Smooth muscle cell (in vitro differentiated cells): ENCODE measurements around the gene RTTN. TPM values are rescaled to one million over a fixed set of nuclear protein-coding genes. Genes with fewer than 3 reads are reported as not detected.
"Not testable (repeated sequence)": the region's sequence is repeated elsewhere in the genome, so short reads cannot be mapped to it uniquely, and the experiment has no call there.

Experiments
- DNase-seq: peaks from one replicate; lab custom pipeline; 2025; ENCODE audit not compliant: unreplicated experiment; lab: John Stamatoyannopoulos, UW
- H2AFZ ChIP-seq: fragments of 200-600 bp; sonication (generic); 2 replicates; pipeline ENCODE4 v1.6.0; 2016; ENCODE audit warnings: antibody characterized with exemption, low read depth, mild to moderate bottlenecking
- H3F3A ChIP-seq: fragments of 200-600 bp; sonication (generic); 2 replicates; pipeline ENCODE4 v1.6.0; 2017; ENCODE audit warnings: antibody characterized with exemption, low read depth
- H3K27ac ChIP-seq: fragments of 200-600 bp; sonication (generic); 2 replicates; pipeline ENCODE4 v1.5.1; 2016; ENCODE audit warnings: low read depth, mild to moderate bottlenecking
- H3K27me3 ChIP-seq: fragments of 200-600 bp; sonication (generic); 2 replicates; pipeline ENCODE4 v1.6.1; 2016; ENCODE audit warnings: low read depth, mild to moderate bottlenecking
- H3K36me3 ChIP-seq: fragments of 200-600 bp; sonication (generic); 2 replicates; pipeline ENCODE4 v1.5.1; 2016; ENCODE audit warnings: low read depth
- H3K4me1 ChIP-seq: fragments of 200-600 bp; sonication (generic); 2 replicates; pipeline ENCODE4 v1.5.1; 2016; ENCODE audit warnings: low read depth
- H3K4me2 ChIP-seq: fragments of 200-600 bp; sonication (generic); 2 replicates; pipeline ENCODE4 v1.6.0; 2016; ENCODE audit warnings: mild to moderate bottlenecking
- H3K4me3 ChIP-seq: fragments of 200-600 bp; sonication (generic); 2 replicates; pipeline ENCODE4 v1.5.1; 2016; ENCODE audit warnings: mild to moderate bottlenecking
- H3K79me2 ChIP-seq: fragments of 200-600 bp; sonication (generic); 2 replicates; pipeline ENCODE4 v1.6.0; 2016; ENCODE audit warnings: low read depth, mild to moderate bottlenecking
- H3K9ac ChIP-seq: fragments of 200-600 bp; sonication (generic); 2 replicates; pipeline ENCODE4 v1.6.0; 2016; ENCODE audit warnings: low read depth
- H3K9me3 ChIP-seq: fragments of 200-600 bp; sonication (generic); replicated peaks from 2 replicates; pipeline ENCODE4 v1.5.1; 2016; ENCODE audit warnings: low read depth
- H4K20me1 ChIP-seq: fragments of 200-600 bp; sonication (generic); 2 replicates; pipeline ENCODE4 v1.6.0; 2016; ENCODE audit warnings: low read depth
- WGBS: methylation state at CpG from one replicate; pipeline ENCODE4 v1.1.7; 2016; ENCODE audit warnings: low lambda C conversion rate; 5-methylcytosine and 5-hydroxymethylcytosine counted together
- polyA plus RNA-seq: library from polyadenylated mRNA; unstranded; fragments of >200 nt; fragmentation: Nextera tagmentation; extraction: Ambion mirVana; gene quantifications from 2 replicates; pipeline ENCODE4 v1.2.1, GENCODE V29; 2016
- total RNA-seq: library from RNA; depleted of rRNA; stranded (reverse); fragments of >200 nt; gene quantifications from 2 replicates; pipeline ENCODE4 v1.2.3, GENCODE V29; 2014
- TF ChIP-seq, protein P1 (sequence below): fragments of 200-600 bp; sonication (generic); IDR thresholded peaks from 2 replicates; pipeline ENCODE4 v1.5.1; 2017; ENCODE audit warnings: borderline replicate concordance, mild to moderate bottlenecking, antibody characterized with exemption; ENCODE audit not compliant: insufficient read depth, poor library complexity, severe bottlenecking

Gene RTTN
- total and polyA plus RNA-seq, 2 experiments from 2014 or later, result 3.6 to 17.3 TPM

- Histone ChIP-seq H3K9ac (no peak overlapping the region), H3F3A (no peaks in the 10 kb centered on the region), H3K36me3 (no peaks in the 10 kb centered on the region), H3K27me3 (no peaks in the 10 kb centered on the region), H2AFZ (peak overlapping the region; percentile 61), H3K4me1 (no peaks in the 10 kb centered on the region), H3K9me3 (no peaks in the 10 kb centered on the region), H3K79me2 (no peaks in the 10 kb centered on the region), H3K4me3 (no peak overlapping the region), H3K4me2 (no peak overlapping the region), H4K20me1 (no peaks in the 10 kb centered on the region), H3K27ac (no peak overlapping the region)
- TF ChIP-seq, protein P1, sequence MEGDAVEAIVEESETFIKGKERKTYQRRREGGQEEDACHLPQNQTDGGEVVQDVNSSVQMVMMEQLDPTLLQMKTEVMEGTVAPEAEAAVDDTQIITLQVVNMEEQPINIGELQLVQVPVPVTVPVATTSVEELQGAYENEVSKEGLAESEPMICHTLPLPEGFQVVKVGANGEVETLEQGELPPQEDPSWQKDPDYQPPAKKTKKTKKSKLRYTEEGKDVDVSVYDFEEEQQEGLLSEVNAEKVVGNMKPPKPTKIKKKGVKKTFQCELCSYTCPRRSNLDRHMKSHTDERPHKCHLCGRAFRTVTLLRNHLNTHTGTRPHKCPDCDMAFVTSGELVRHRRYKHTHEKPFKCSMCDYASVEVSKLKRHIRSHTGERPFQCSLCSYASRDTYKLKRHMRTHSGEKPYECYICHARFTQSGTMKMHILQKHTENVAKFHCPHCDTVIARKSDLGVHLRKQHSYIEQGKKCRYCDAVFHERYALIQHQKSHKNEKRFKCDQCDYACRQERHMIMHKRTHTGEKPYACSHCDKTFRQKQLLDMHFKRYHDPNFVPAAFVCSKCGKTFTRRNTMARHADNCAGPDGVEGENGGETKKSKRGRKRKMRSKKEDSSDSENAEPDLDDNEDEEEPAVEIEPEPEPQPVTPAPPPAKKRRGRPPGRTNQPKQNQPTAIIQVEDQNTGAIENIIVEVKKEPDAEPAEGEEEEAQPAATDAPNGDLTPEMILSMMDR, result no peak
- 66% methylated on average over 4 of the region's 4 CpGs for WGBS
- DNase-seq, result no peak
Measured at GRCh38 chr18:70246061-70246466, 40.6 kb upstream of the RTTN start.

DNA sequence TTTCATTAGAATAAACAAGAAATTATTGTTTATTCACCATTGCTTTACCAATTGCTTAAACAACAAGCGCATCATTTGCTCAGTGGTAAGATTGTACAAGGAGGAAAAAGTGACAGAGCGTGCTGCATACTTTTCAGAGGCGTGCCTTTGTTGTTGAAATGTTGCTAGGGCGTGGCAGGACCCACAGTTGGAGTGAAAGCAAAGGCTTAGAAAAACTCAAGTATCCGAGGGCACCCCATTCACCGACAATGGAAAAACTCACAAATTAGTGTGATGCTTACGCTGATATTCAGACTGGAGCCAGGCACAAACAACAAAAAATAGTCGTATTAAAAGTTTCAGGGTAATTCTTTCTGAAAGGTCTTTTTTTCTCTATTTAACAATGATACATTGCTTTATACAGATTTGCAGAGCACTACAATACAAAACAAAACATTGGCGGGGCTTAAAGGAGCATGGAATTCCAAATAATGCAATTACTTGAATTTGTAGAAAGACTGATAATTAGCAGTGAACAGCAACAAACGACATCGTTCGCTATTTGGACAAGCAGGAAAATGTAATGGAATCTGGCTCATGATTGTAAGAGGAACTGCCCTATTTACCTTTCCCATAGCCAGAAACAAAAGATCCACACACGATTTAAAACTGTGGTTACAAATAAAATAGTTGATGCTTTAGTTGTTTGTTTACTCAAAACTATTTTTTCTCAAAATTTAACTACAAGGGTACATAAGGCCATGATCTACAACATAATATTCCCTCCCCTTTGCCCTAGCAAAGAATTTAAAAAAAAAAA, 37.8 kb upstream of the RTTN start:
- H3K9me3 ChIP-seq, result no peaks in the 10 kb centered on the region
- no peak overlapping the region for H3K9ac ChIP-seq
- H3K4me2 ChIP-seq, result no peak overlapping the region
- no peak overlapping the region for H2AFZ ChIP-seq
- TF ChIP-seq, protein P1, result no peak
- H3K36me3 ChIP-seq, result no peaks in the 10 kb centered on the region
- no peak overlapping the region for H3K27ac ChIP-seq
- H3K4me1 ChIP-seq, result no peaks in the 10 kb centered on the region
- 82% methylated on average over 13 of the region's 13 CpGs for WGBS
- no peak overlapping the region for H3K4me3 ChIP-seq
- H3K27me3 ChIP-seq, result no peaks in the 10 kb centered on the region
- DNase-seq, result no peak
- no peaks in the 10 kb centered on the region for H4K20me1 ChIP-seq
- no peaks in the 10 kb centered on the region for H3K79me2 ChIP-seq
- no peaks in the 10 kb centered on the region for H3F3A ChIP-seq

- not testable (repeated sequence) for H4K20me1 ChIP-seq
Measured at GRCh38 chr18:70236921-70237320, 31.4 kb upstream of the RTTN start.

DNA sequence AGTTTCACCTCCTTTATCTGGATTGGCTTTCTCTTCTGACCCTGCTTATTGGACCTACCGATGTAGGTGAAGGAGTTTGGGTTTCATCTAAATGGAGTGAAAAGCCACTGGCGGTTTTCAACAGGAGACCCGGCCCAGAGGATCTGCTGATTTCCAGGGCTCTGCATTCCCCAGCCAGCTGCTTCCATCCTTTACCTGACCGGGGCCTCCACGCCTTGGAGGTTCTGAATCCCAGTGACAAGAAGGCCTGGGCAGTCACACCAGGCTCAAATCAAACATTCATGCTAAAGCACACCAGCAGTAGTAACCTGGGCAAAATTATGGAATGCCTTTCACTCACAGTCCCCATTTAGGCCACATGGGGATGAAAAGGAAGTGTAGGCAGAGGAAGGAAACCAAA, 30.0 kb upstream of the RTTN start:
- TF ChIP-seq, protein P1, result no peak
- H3K4me2 ChIP-seq, result no peak overlapping the region
- WGBS, result 90% methylated on average over 4 of the region's 5 CpGs

More at GRCh38 chr18:70236921-70237320, 31.4 kb upstream of the RTTN start:
- not testable (repeated sequence) for H3K79me2 ChIP-seq, H3K9ac ChIP-seq, H2AFZ ChIP-seq, DNase-seq, H3K27me3 ChIP-seq, H3K36me3 ChIP-seq, H3F3A ChIP-seq, H3K9me3 ChIP-seq, H3K27ac ChIP-seq, H3K4me1 ChIP-seq, H3K4me2 ChIP-seq, H3K4me3 ChIP-seq
- WGBS, result 78% methylated on average over 7 of the region's 7 CpGs

More for the DNA sequence above, 30.0 kb upstream of the RTTN start:
- Histone ChIP-seq H3K9ac (no peak overlapping the region), H3K27ac (no peak overlapping the region), H4K20me1 (no peaks in the 10 kb centered on the region), H2AFZ (no peak overlapping the region), H3F3A (no peaks in the 10 kb centered on the region), H3K27me3 (no peaks in the 10 kb centered on the region), H3K4me1 (no peaks in the 10 kb centered on the region), H3K9me3 (no peaks in the 10 kb centered on the region), H3K79me2 (no peaks in the 10 kb centered on the region), H3K36me3 (no peaks in the 10 kb centered on the region), H3K4me3 (no peak overlapping the region)
- DNase-seq, result no peak
